Osteocyte (in vitro differentiated cells): ENCODE measurements around the gene VMP1. TPM values are rescaled to one million over a fixed set of nuclear protein-coding genes. Genes with fewer than 3 reads are reported as not detected.
A peak's percentile ranks its signal among the peaks of the same experiment; 100 is the strongest.

ENCODE experiments used
- DNase-seq: peaks from one replicate; pipeline ENCODE4 v3.0.0; 2021; ENCODE audit warnings: mixed read lengths; ENCODE audit not compliant: unreplicated experiment; ENCODE audit errors: extremely low spot score
- H3K27ac Mint-ChIP-seq: one replicate; pipeline ENCODE4 v1.8.0; 2021; ENCODE audit warnings: mild to moderate bottlenecking, mixed read lengths; ENCODE audit not compliant: unreplicated experiment
- H3K27me3 Mint-ChIP-seq: one replicate; pipeline ENCODE4 v1.8.0; 2021; ENCODE audit warnings: mixed read lengths; ENCODE audit not compliant: unreplicated experiment
- H3K36me3 Mint-ChIP-seq: one replicate; pipeline ENCODE4 v1.8.0; 2021; ENCODE audit warnings: mixed read lengths; ENCODE audit not compliant: unreplicated experiment
- H3K4me1 Mint-ChIP-seq: one replicate; pipeline ENCODE4 v1.8.0; 2021; ENCODE audit warnings: mixed read lengths; ENCODE audit not compliant: unreplicated experiment
- H3K4me3 Mint-ChIP-seq: one replicate; pipeline ENCODE4 v1.8.0; 2021; ENCODE audit warnings: mild to moderate bottlenecking, moderate library complexity, mixed read lengths; ENCODE audit not compliant: unreplicated experiment
- H3K9me3 Mint-ChIP-seq: one replicate; pipeline ENCODE4 v1.8.0; 2021; ENCODE audit warnings: mixed read lengths; ENCODE audit not compliant: unreplicated experiment
- CTCF ChIP-seq: fragments of 200-600 bp; sonication (generic); IDR thresholded peaks from 2 replicates; pipeline ENCODE4 v1.5.0; 2021; ENCODE audit warnings: antibody characterized with exemption, mild to moderate bottlenecking, moderate library complexity
- total RNA-seq: library from RNA; stranded (reverse); gene quantifications from 2 replicates; pipeline ENCODE4 v1.2.1, GENCODE V29; 2021

Gene VMP1
- total RNA-seq, 1 donor from 2014 or later = 468 TPM

GRCh38 chr17:59734226-59734625 is 26.8 kb downstream of the VMP1 start:
- DNase-seq = no peak
- H3K27ac Mint-ChIP-seq = no peak overlapping the region
- TF ChIP-seq CTCF = no peak
- H3K36me3 Mint-ChIP-seq = peaks cover 20% of the 10 kb centered on the region
- H3K27me3 Mint-ChIP-seq = no peaks in the 10 kb centered on the region
- H3K4me3 Mint-ChIP-seq = no peak overlapping the region
- H3K4me1 Mint-ChIP-seq = peaks cover 3% of the 10 kb centered on the region
- no peaks in the 10 kb centered on the region for H3K9me3 Mint-ChIP-seq

DNA sequence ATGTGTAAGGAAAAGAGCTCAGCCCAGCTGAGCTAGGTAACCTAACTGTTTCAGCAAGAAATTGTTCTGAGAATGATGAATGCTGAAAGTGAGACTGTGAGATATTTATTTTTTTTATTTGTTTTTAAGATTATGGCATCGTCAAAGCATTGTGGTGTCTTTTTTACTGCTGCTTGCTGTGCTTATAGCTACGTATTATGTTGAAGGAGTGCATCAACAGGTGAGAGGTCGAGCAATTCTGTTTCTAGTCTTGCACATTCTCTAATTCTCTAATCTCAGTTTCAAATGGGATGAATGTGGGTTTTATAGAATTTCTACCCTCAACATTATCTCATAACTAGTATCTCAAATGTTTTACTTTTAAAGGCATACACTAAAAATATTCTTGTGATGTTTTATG is 29.9 kb downstream of the VMP1 start:
- TF ChIP-seq CTCF = no peak
- Mint-ChIP-seq H3K36me3 (peaks cover 24% of the 10 kb centered on the region), H3K27me3 (no peaks in the 10 kb centered on the region), H3K4me3 (no peak overlapping the region), H3K9me3 (no peaks in the 10 kb centered on the region), H3K4me1 (no peaks in the 10 kb centered on the region), H3K27ac (no peak overlapping the region)
- DNase-seq = no peak

- no peak for DNase-seq
- no peak for TF ChIP-seq CTCF
- H3K4me3 Mint-ChIP-seq = no peak overlapping the region
- no peak overlapping the region for H3K27ac Mint-ChIP-seq
- peaks cover 2% of the 10 kb centered on the region for H3K4me1 Mint-ChIP-seq
- no peaks in the 10 kb centered on the region for H3K27me3 Mint-ChIP-seq
- peaks cover 21% of the 10 kb centered on the region for H3K36me3 Mint-ChIP-seq
- H3K9me3 Mint-ChIP-seq = peaks cover 4% of the 10 kb centered on the region
Observed at GRCh38 chr17:59743842-59744241, 36.4 kb downstream of the VMP1 start.

GRCh38 chr17:59745040-59745439 is 37.6 kb downstream of the VMP1 start:
- H3K36me3 Mint-ChIP-seq = peaks cover 20% of the 10 kb centered on the region
- H3K27me3 Mint-ChIP-seq = no peaks in the 10 kb centered on the region
- H3K4me1 Mint-ChIP-seq = peaks cover 2% of the 10 kb centered on the region
- H3K4me3 Mint-ChIP-seq = no peak overlapping the region
- H3K27ac Mint-ChIP-seq = no peak overlapping the region
- peaks cover 4% of the 10 kb centered on the region for H3K9me3 Mint-ChIP-seq
- no peak for DNase-seq
- TF ChIP-seq CTCF = no peak

DNA sequence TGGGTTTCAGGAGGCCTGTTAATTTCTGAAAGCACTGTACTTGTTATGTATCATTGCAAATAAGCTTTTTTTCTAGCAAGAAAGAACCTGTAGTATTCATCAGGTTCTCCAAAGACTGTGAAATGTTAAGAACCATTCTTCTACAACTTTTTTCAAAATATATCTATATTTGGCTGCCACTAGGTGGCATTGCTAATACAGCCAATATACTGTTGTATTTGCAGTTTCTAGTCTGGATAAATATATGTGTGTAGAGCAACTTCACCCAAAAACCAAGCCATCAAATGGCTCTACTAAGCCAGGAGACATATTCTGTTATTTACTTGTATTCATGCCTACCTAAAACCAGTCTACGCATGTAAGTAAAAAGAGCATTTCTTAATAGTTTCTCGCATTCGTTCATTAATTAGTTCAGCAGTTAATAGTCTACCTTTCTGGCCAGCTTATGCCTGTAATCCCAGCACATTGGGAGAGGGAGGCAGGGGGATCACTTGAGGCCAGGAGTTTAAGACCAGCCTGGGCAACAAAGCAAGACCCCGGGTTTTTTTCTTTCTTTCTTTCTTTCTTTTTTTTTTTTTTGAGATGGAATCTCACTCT is 39.5 kb downstream of the VMP1 start:
- H3K4me3 Mint-ChIP-seq = no peak overlapping the region
- H3K27ac Mint-ChIP-seq = peak overlapping the region; percentile 0
- DNase-seq = no peak
- H3K4me1 Mint-ChIP-seq = peaks cover 2% of the 10 kb centered on the region
- peaks cover 15% of the 10 kb centered on the region for H3K36me3 Mint-ChIP-seq
- peaks cover 4% of the 10 kb centered on the region for H3K9me3 Mint-ChIP-seq
- H3K27me3 Mint-ChIP-seq = no peaks in the 10 kb centered on the region
- TF ChIP-seq CTCF = peak; percentile 76
